SK-N-SH (cell line): ENCODE data around the gene CACNA2D4. TPM values are rescaled to one million over a fixed set of nuclear protein-coding genes. Genes with fewer than 3 reads are reported as not detected.

Experiments
- CTCF ChIA-PET: fragments of 300-600, 350-600 bp; formaldehyde crosslinking; extraction: SDS; loops from one replicate; lab custom pipeline; 2021; lab: Yijun Ruan, JAX
- POLR2A ChIA-PET: fragments of 350-600 bp; sonication (Branson Sonifier 250); formaldehyde crosslinking; extraction: SDS; loops from one replicate; lab custom pipeline; 2020; ENCODE audit warnings: antibody characterized with exemption, inconsistent platforms; lab: Yijun Ruan, JAX
- DNase-seq: peaks from one replicate; pipeline ENCODE4 v3.0.0; 2012
- H2AFZ ChIP-seq: fragments of 200-600 bp; sonication (generic); 2 replicates; pipeline ENCODE4 v1.8.1; 2016; ENCODE audit warnings: antibody characterized with exemption, mild to moderate bottlenecking, low read depth
- H3F3A ChIP-seq: fragments of 200-600 bp; sonication (generic); replicated peaks from 2 replicates; pipeline ENCODE3; 2016; ENCODE audit warnings: antibody characterized with exemption, mild to moderate bottlenecking; ENCODE audit not compliant: insufficient read depth
- H3K27ac ChIP-seq, 2 experiments: fragments of 200-500 bp in 1 of 2; fragments of 200-600 bp in 1 of 2; sonication (Bioruptor generic) in 1 of 2; sonication (generic), shearing (Covaris generic) in 1 of 2; 2 replicates each; pipeline versions ENCODE4 v1.5.1 to v1.6.1; 2014 to 2016; ENCODE audit warnings: low read depth in 2 of 2, inconsistent platforms in 1 of 2, low read length in 1 of 2, mild to moderate bottlenecking in 1 of 2, mixed read lengths in 1 of 2
- H3K27me3 ChIP-seq: fragments of 200-600 bp; sonication (generic), shearing (Covaris generic); 2 replicates; pipeline ENCODE4 v1.6.1; 2016; ENCODE audit warnings: mixed run types; ENCODE audit not compliant: insufficient read depth
- H3K36me3 ChIP-seq, 2 experiments: fragments of 200-500 bp in 1 of 2; fragments of 200-600 bp in 1 of 2; sonication (Bioruptor generic) in 1 of 2; sonication (generic) in 1 of 2; replicated peaks in 1 of 2; 2 replicates each; pipeline versions ENCODE3 to v1.5.1; 2014 to 2016; ENCODE audit warnings: low read length in 1 of 2, mild to moderate bottlenecking in 1 of 2; ENCODE audit not compliant: insufficient read depth in 2 of 2, control insufficient read depth in 1 of 2
- H3K4me1 ChIP-seq, 2 experiments: fragments of 200-500 bp in 1 of 2; fragments of 200-600 bp in 1 of 2; sonication (Bioruptor generic) in 1 of 2; sonication (generic), shearing (Covaris generic) in 1 of 2; 2 replicates each; pipeline versions ENCODE4 v1.5.1 to v1.6.1; 2014 to 2016; ENCODE audit warnings: low read depth in 1 of 2, low read length in 1 of 2, mixed run types in 1 of 2; ENCODE audit not compliant: insufficient read depth in 2 of 2, control insufficient read depth in 1 of 2
- H3K4me2 ChIP-seq: fragments of 200-600 bp; sonication (generic), shearing (Covaris generic); 2 replicates; pipeline ENCODE4 v1.6.1; 2017; ENCODE audit warnings: mixed run types
- H3K4me3 ChIP-seq, 2 experiments: fragments of 200-500 bp in 1 of 2; fragments of 200-600 bp in 1 of 2; sonication (Bioruptor generic) in 1 of 2; sonication (generic), shearing (Covaris generic) in 1 of 2; 2 replicates each; pipeline versions ENCODE4 v1.5.1 to v1.8.1; 2014 to 2016; ENCODE audit warnings: low read depth in 2 of 2, inconsistent platforms in 1 of 2, low read length in 1 of 2, mild to moderate bottlenecking in 1 of 2, mixed read lengths in 1 of 2, moderate library complexity in 1 of 2
- H3K79me2 ChIP-seq: fragments of 200-600 bp; sonication (generic); 2 replicates; pipeline ENCODE4 v1.8.1; 2017; ENCODE audit warnings: mild to moderate bottlenecking; ENCODE audit not compliant: insufficient read depth
- H3K9ac ChIP-seq: fragments of 200-600 bp; sonication (generic); 2 replicates; pipeline ENCODE4 v1.6.1; 2017; ENCODE audit warnings: mixed run types
- H3K9me2 ChIP-seq: fragments of 200-600 bp; sonication (generic); 2 replicates; pipeline ENCODE4 v1.6.1; 2017; ENCODE audit warnings: mixed run types
- H3K9me3 ChIP-seq: fragments of 200-600 bp; sonication (generic); 2 replicates; pipeline ENCODE4 v1.6.1; 2017; ENCODE audit warnings: mixed run types, mild to moderate bottlenecking, moderate library complexity
- H4K20me1 ChIP-seq: fragments of 200-600 bp; sonication (generic); 2 replicates; pipeline ENCODE4 v1.6.1; 2017; ENCODE audit warnings: mild to moderate bottlenecking, mixed run types; ENCODE audit not compliant: insufficient read depth
- EZH2phosphoT487 ChIP-seq: fragments of 200-600 bp; sonication (generic); IDR thresholded peaks from 2 replicates; pipeline ENCODE4 v1.6.1; 2017; ENCODE audit warnings: low read depth, mixed run types, mild to moderate bottlenecking, antibody characterized with exemption, moderate library complexity, borderline replicate concordance
- MEF2A ChIP-seq: IDR thresholded peaks from 2 replicates; pipeline ENCODE4 v1.4.0; 2012; ENCODE audit warnings: low read depth, borderline replicate concordance
- RAD21 ChIP-seq: IDR thresholded peaks from 2 replicates; pipeline ENCODE4 v1.6.1; 2012; ENCODE audit warnings: mild to moderate bottlenecking, low read length
- REST ChIP-seq: IDR thresholded peaks from 2 replicates; pipeline ENCODE4 v1.6.1; 2012; ENCODE audit warnings: mild to moderate bottlenecking, low read depth, low read length, moderate library complexity
- SMC3 ChIP-seq: IDR thresholded peaks from 2 replicates; pipeline ENCODE4 v1.6.1; 2012; ENCODE audit warnings: low read depth, low read length, improper control_type of control experiment
- TEAD4 ChIP-seq: IDR thresholded peaks from 2 replicates; pipeline ENCODE4 v1.4.0; 2012; ENCODE audit warnings: mild to moderate bottlenecking, borderline replicate concordance; ENCODE audit not compliant: insufficient read depth
- USF2 ChIP-seq: fragments of 150-350 bp; IDR thresholded peaks from 2 replicates; pipeline ENCODE4 v1.6.1; 2017; ENCODE audit warnings: antibody characterized with exemption, low read length, low read depth, borderline replicate concordance
- YY1 ChIP-seq: IDR thresholded peaks from 2 replicates; pipeline ENCODE4 v1.4.0; 2012; ENCODE audit warnings: low read depth, mild to moderate bottlenecking
- WGBS: methylation state at CpG from one replicate; pipeline ENCODE4 v1.1.6; 2017; ENCODE audit warnings: low lambda C conversion rate; 5-methylcytosine and 5-hydroxymethylcytosine counted together
- polyA plus RNA-seq, 3 experiments: library from polyadenylated mRNA; depleted of rRNA; stranded (reverse); fragments of >200 nt; gene quantifications; 2 replicates each; pipeline ENCODE4 v1.2.3, GENCODE V29; 2012

Gene CACNA2D4
- polyA plus RNA-seq, 1 of the 3 experiments (the other 2 are of a cell fraction): 0.02 TPM

GRCh38 chr12:1929241-1929984 lies 11.0 kb upstream of the CACNA2D4 start:
- Histone ChIP-seq H3K27ac (no peak overlapping the region), H3K9me2 (no peaks in the 10 kb centered on the region), H3K36me3 (no peaks in the 10 kb centered on the region), H3K27me3 (no peaks in the 10 kb centered on the region; the same call in 1 of the 2 replicates), H3K4me1 (peaks cover 4 to 68% of the 10 kb centered on the region in 2 experiments; a peak in 2 of 4 replicates), H2AFZ (no peak overlapping the region), H3K4me3 (no peak overlapping the region), H3K9me3 (no peaks in the 10 kb centered on the region), H3K9ac (no peak overlapping the region), H3K79me2 (no peaks in the 10 kb centered on the region), H3F3A (no peaks in the 10 kb centered on the region), H3K4me2 (no peak overlapping the region), H4K20me1 (no peaks in the 10 kb centered on the region)
- peak; percentile 10 for DNase-seq
- TF ChIP-seq SMC3 (no peak), USF2 (no peak), TEAD4 (no peak)
- ChIA-PET POLR2A (no interaction called here), CTCF (interaction anchor here (0.6 to 2.4 kb wide), 3 partner anchors 11 to 176 kb away, joined by 3 to 15 read pairs (median 5); no protein-coding TSS in a partner anchor)
- WGBS: 81% methylated on average over 11 of the region's 11 CpGs

- Histone ChIP-seq H3K27me3 (no peaks in the 10 kb centered on the region; the same call in 1 of the 2 replicates), H2AFZ (no peak overlapping the region), H3K9me3 (no peaks in the 10 kb centered on the region), H3K4me3 (no peak overlapping the region), H4K20me1 (no peaks in the 10 kb centered on the region), H3K9ac (no peak overlapping the region), H3K4me1 (peaks cover 4 to 63% of the 10 kb centered on the region in 2 experiments; a peak in 2 of 4 replicates), H3K4me2 (no peak overlapping the region)
- CTCF ChIA-PET: interaction anchor here (1.7 to 2.4 kb wide), 2 partner anchors 12 to 294 kb away, joined by 7 to 15 read pairs; no protein-coding TSS in a partner anchor
- 70% methylated on average over 14 of the region's 22 CpGs for WGBS
- TF ChIP-seq USF2 (no peak), YY1 (no peak), EZH2phosphoT487 (no peak), REST (no peak), MEF2A (no peak), RAD21 (no peak)
- TF ChIP-seq, all 33 proteins: peak for 0
- POLR2A ChIA-PET: no interaction called here
- no peaks in the 10 kb centered on the region for H3K79me2 ChIP-seq
- peak; percentile 8 for DNase-seq
- H3K27ac ChIP-seq: no peak overlapping the region; a peak in 1 of 4 replicates
- H3F3A ChIP-seq: no peaks in the 10 kb centered on the region
- H3K36me3 ChIP-seq: no peaks in the 10 kb centered on the region
- no peaks in the 10 kb centered on the region for H3K9me2 ChIP-seq
Measured at GRCh38 chr12:1928439-1929121, 10.1 kb upstream of the CACNA2D4 start.
